Measurements from ENCODE around the gene FARP1. TPM values are rescaled to one million over a fixed set of nuclear protein-coding genes. Genes with fewer than 3 reads are reported as not detected.

The FARP1 gene
- total and polyA plus RNA-seq, 2 of the 13 experiments (the other 11 are each of a cell fraction or from before 2014, with no cell fraction given), result 70.6 to 126 TPM

DNA sequence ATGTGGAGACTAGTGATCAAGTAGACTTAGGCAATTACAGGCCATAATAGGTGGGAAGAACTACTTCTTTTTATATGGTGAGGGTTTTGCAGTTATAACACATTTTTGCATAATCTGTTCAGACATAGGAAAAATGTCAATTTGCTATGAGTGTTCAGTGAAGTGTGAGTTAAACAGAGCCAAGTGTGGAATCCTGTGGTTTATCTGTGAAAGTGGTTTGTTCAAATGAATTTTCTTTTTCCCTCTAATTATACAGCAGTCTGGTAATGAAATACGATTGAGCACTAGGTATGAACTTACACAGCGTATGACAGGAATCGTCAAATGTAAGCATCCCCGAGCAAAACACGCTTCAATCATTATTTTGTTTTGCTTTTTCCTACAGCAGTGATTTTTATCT is 255.7 kb downstream of the FARP1 start (continued):
- TF ChIP-seq ZBTB7A (CRISPR knock-in tag; IDR thresholded peaks at IDR 0.05), result no peak
- no peak for TF ChIP-seq NFATC3 (CRISPR knock-in tag; IDR thresholded peaks at IDR 0.05)
- no peak for TF ChIP-seq ZNF616 (CRISPR knock-in tag; IDR thresholded peaks at IDR 0.05; ENCODE audit: low read depth)
- TF ChIP-seq, protein P1, sequence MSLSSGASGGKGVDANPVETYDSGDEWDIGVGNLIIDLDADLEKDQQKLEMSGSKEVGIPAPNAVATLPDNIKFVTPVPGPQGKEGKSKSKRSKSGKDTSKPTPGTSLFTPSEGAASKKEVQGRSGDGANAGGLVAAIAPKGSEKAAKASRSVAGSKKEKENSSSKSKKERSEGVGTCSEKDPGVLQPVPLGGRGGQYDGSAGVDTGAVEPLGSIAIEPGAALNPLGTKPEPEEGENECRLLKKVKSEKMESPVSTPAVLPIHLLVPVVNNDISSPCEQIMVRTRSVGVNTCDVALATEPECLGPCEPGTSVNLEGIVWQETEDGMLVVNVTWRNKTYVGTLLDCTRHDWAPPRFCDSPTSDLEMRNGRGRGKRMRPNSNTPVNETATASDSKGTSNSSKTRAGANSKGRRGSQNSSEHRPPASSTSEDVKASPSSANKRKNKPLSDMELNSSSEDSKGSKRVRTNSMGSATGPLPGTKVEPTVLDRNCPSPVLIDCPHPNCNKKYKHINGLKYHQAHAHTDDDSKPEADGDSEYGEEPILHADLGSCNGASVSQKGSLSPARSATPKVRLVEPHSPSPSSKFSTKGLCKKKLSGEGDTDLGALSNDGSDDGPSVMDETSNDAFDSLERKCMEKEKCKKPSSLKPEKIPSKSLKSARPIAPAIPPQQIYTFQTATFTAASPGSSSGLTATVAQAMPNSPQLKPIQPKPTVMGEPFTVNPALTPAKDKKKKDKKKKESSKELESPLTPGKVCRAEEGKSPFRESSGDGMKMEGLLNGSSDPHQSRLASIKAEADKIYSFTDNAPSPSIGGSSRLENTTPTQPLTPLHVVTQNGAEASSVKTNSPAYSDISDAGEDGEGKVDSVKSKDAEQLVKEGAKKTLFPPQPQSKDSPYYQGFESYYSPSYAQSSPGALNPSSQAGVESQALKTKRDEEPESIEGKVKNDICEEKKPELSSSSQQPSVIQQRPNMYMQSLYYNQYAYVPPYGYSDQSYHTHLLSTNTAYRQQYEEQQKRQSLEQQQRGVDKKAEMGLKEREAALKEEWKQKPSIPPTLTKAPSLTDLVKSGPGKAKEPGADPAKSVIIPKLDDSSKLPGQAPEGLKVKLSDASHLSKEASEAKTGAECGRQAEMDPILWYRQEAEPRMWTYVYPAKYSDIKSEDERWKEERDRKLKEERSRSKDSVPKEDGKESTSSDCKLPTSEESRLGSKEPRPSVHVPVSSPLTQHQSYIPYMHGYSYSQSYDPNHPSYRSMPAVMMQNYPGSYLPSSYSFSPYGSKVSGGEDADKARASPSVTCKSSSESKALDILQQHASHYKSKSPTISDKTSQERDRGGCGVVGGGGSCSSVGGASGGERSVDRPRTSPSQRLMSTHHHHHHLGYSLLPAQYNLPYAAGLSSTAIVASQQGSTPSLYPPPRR (CRISPR knock-in tag; IDR thresholded peaks at IDR 0.05; ENCODE audit: borderline replicate concordance), result no peak
- TF ChIP-seq, protein P2, sequence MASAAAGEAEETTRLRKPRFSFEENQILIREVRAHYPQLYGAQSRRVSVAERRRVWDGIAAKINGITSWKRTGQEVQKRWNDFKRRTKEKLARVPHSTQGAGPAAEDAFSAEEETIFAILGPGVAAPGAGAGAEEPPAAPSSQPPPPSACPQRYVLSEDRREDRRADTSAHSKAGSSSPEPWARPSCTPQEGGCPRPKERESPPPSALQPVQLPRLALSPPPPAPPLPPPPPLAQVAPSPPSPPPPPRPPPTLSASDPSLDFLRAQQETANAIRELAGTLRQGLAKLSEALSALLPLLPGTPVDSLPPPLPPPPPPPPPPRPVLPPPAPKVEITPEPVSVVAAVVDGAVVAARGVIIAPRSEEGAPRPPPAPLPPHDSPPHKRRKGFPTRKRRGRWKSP (CRISPR knock-in tag; IDR thresholded peaks at IDR 0.05), result no peak
- no peak for TF ChIP-seq ZFAT (CRISPR knock-in tag; conservative IDR thresholded peaks at IDR 0.05)
- no peak for TF ChIP-seq ZBTB38 (CRISPR knock-in tag; IDR thresholded peaks at IDR 0.05)
- TF ChIP-seq ZSCAN21 (CRISPR knock-in tag; IDR thresholded peaks at IDR 0.05; ENCODE audit: borderline replicate concordance), result no peak

All from HepG2 (cell line).